WTC11 (cell line): ENCODE data around the gene RPH3AL. TPM values are rescaled to one million over a fixed set of nuclear protein-coding genes. Genes with fewer than 3 reads are reported as not detected.
"Not testable (repeated sequence)": the region's sequence is repeated elsewhere in the genome, so short reads cannot be mapped to it uniquely, and the experiment has no call there.

Experiments
- ATAC-seq: fragments of 200-7000 bp; cut with Tn5 transposase; 2 replicates; pipeline ENCODE4 v1.10.0; 2021; ENCODE audit warnings: mild to moderate bottlenecking, moderate library complexity
- CTCF ChIA-PET: fragments of 300-600 bp; sonication (Branson Sonifier 250); formaldehyde crosslinking; loops from one replicate; lab custom pipeline; 2021; ENCODE audit warnings: antibody characterized with exemption; lab: Charles Lee
- POLR2A ChIA-PET: fragments of 350-600 bp; sonication (Branson Sonifier 250); formaldehyde crosslinking; loops from one replicate; lab custom pipeline; 2021; ENCODE audit warnings: antibody characterized with exemption; lab: Charles Lee
- DNase-seq: peaks from one replicate; pipeline ENCODE4 v3.0.0; 2021; ENCODE audit warnings: low spot score
- H3K27ac Mint-ChIP-seq: 2 replicates; pipeline ENCODE4 v1.8.0; 2021; ENCODE audit warnings: mixed read lengths
- H3K27me3 Mint-ChIP-seq: 2 replicates; pipeline ENCODE4 v1.8.0; 2021; ENCODE audit warnings: low read depth, mild to moderate bottlenecking, moderate library complexity, mixed read lengths
- H3K36me3 Mint-ChIP-seq: 2 replicates; pipeline ENCODE4 v1.8.0; 2021; ENCODE audit warnings: mixed read lengths
- H3K4me1 Mint-ChIP-seq: 2 replicates; pipeline ENCODE4 v1.8.0; 2022; ENCODE audit warnings: mixed read lengths
- H3K4me3 Mint-ChIP-seq: 2 replicates; pipeline ENCODE4 v1.8.0; 2021; ENCODE audit warnings: mild to moderate bottlenecking, moderate library complexity, mixed read lengths
- H3K9me3 Mint-ChIP-seq: 2 replicates; pipeline ENCODE4 v1.8.0; 2021; ENCODE audit warnings: mixed read lengths
- CREM ChIP-seq: sonication (generic); formaldehyde crosslinking; IDR thresholded peaks from 2 replicates; pipeline ENCODE4 v1.8.1; 2022; ENCODE audit warnings: mild to moderate bottlenecking, missing genetic modification reagents, moderate library complexity
- ETV6 ChIP-seq: sonication (generic); formaldehyde crosslinking; IDR thresholded peaks from 2 replicates; pipeline ENCODE4 v1.8.1; 2022; ENCODE audit warnings: mild to moderate bottlenecking, missing genetic modification reagents
- NFATC4 ChIP-seq: fragments of 250-450 bp; sonication (Bioruptor Pico); IDR thresholded peaks from 2 replicates; pipeline ENCODE4 v1.9.0; 2021; ENCODE audit warnings: mild to moderate bottlenecking
- ZNF121 ChIP-seq: sonication (generic); formaldehyde crosslinking; IDR thresholded peaks from 2 replicates; pipeline ENCODE4 v1.8.0; 2023; ENCODE audit warnings: missing genetic modification reagents
- total RNA-seq: library from RNA; stranded (reverse); gene quantifications from 3 replicates; pipeline ENCODE4 v1.2.3, GENCODE V29; 2021
- TF ChIP-seq, protein P1 (sequence below): sonication (generic); formaldehyde crosslinking; IDR thresholded peaks from 2 replicates; pipeline ENCODE4 v1.8.1; 2023; ENCODE audit warnings: mild to moderate bottlenecking, missing genetic modification reagents, moderate library complexity
- TF ChIP-seq, protein P2 (sequence below): sonication (generic); formaldehyde crosslinking; IDR thresholded peaks from 2 replicates; pipeline ENCODE4 v1.8.1; 2023; ENCODE audit warnings: mild to moderate bottlenecking, missing genetic modification reagents, moderate library complexity
- TF ChIP-seq, protein P3 (sequence below): sonication (generic); formaldehyde crosslinking; IDR thresholded peaks from 2 replicates; pipeline ENCODE4 v1.8.0; 2023; ENCODE audit warnings: missing genetic modification reagents
- TF ChIP-seq, protein P4 (sequence below): fragments of 250-450 bp; sonication (Bioruptor Pico); IDR thresholded peaks from 2 replicates; pipeline ENCODE4 v1.9.0; 2021; ENCODE audit warnings: moderate library complexity, mild to moderate bottlenecking, inconsistent platforms, borderline replicate concordance
- TF ChIP-seq, protein P5 (sequence below): sonication (generic); formaldehyde crosslinking; IDR thresholded peaks from 2 replicates; pipeline ENCODE4 v1.8.0; 2022; ENCODE audit warnings: missing genetic modification reagents
- TF ChIP-seq, protein P6 (sequence below): sonication (generic); formaldehyde crosslinking; IDR thresholded peaks from 2 replicates; pipeline ENCODE4 v1.8.1; 2022; ENCODE audit warnings: low read depth, missing genetic modification reagents, borderline replicate concordance
- TF ChIP-seq, protein P7 (sequence below): fragments of 250-450 bp; sonication (Bioruptor Pico); IDR thresholded peaks from 2 replicates; pipeline ENCODE4 v1.8.0; 2021; ENCODE audit warnings: mild to moderate bottlenecking

Gene RPH3AL
- total RNA-seq, 1 experiment from 2014 or later, result 2.0 TPM

DNA sequence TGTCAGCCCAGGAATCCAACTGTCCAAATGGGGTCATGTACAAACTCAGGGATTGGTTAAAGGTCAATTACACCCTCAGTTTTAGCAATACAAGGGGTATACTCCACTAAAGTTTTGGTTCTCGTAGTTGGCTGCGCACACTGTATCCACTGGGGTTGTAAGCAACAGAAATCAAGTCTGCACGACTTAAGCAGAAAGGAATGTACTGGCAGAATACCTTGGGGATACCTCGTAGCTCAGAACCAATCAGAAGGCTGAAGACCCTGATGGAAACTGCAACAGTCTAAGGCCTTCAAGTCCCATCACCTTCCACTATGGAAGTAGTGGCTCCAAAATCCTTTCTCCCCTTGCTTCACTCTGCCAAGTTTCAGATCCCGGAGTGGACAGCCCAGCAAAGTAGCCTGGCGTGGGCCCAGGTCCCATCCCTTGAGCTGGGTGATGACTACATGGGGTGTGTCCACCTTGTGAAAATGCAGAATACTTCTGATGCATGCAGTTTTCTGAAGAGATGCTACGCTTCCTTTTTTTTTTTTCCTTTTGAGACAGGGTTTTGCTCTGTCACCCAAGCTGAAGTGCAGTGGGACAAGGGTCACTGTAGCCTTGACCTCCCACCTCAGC is 21.1 kb upstream of the RPH3AL start (continued):
- TF ChIP-seq, protein P1, sequence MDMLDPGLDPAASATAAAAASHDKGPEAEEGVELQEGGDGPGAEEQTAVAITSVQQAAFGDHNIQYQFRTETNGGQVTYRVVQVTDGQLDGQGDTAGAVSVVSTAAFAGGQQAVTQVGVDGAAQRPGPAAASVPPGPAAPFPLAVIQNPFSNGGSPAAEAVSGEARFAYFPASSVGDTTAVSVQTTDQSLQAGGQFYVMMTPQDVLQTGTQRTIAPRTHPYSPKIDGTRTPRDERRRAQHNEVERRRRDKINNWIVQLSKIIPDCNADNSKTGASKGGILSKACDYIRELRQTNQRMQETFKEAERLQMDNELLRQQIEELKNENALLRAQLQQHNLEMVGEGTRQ (CRISPR knock-in tag), result no peak
- TF ChIP-seq ZNF121 (CRISPR knock-in tag), result no peak
- TF ChIP-seq, protein P2, sequence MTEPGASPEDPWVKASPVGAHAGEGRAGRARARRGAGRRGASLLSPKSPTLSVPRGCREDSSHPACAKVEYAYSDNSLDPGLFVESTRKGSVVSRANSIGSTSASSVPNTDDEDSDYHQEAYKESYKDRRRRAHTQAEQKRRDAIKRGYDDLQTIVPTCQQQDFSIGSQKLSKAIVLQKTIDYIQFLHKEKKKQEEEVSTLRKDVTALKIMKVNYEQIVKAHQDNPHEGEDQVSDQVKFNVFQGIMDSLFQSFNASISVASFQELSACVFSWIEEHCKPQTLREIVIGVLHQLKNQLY (CRISPR knock-in tag), result no peak
- TF ChIP-seq, protein P3, sequence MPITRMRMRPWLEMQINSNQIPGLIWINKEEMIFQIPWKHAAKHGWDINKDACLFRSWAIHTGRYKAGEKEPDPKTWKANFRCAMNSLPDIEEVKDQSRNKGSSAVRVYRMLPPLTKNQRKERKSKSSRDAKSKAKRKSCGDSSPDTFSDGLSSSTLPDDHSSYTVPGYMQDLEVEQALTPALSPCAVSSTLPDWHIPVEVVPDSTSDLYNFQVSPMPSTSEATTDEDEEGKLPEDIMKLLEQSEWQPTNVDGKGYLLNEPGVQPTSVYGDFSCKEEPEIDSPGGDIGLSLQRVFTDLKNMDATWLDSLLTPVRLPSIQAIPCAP (CRISPR knock-in tag), result no peak
- TF ChIP-seq, protein P4, sequence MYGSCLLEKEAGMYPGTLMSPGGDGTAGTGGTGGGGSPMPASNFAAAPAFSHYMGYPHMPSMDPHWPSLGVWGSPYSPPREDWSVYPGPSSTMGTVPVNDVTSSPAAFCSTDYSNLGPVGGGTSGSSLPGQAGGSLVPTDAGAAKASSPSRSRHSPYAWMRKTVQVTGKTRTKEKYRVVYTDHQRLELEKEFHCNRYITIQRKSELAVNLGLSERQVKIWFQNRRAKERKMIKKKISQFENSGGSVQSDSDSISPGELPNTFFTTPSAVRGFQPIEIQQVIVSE (CRISPR knock-in tag), result no peak

DNA sequence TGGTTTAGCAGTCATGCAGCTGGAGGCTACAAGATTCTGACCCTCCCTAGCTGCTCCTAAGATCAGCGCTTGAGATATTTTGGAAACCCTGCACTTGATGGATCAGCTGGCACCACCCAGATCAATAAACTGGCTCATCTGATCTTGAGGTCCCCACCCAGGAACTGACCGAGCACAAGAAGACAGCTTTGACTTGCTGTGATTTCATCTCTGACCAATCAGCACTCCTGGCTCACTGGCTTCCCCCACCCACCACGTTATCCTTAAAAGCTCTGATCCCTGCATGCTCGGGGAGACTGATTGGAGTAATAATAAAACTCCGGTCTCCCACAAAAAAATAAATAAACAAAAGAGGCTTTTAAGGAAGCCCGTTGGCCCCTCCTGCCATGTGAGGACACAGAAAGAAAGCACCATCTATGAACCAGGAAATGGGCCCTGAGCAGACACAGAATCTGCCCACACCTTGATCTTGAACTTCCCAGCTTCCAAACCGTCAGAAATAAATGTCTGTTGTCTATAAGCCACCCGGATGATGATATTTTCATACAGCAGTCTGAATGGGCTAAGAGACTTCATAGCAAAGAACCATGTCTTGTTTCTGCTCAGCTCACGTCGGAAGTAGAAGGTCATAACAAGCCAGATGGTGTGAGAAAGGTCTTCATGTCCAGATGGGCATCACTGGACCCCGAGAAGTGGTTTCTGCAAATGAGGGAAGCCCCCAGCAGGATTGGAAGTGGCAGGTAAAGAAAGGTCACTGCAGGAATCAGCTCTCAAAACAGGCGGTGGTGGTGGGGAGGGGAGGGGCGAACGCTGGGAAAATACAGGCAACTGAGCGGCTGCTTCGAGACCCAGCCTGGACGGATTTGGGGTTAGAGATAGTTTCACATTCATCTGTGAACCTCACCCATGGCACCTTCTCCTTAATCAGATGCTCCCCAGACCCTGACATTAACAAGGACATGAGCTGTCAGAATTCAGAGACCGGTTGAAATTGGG is 19.8 kb upstream of the RPH3AL start:
- ChIA-PET CTCF (no interaction called here), POLR2A (no interaction called here)
- DNase-seq, result no peak
- peaks cover 16% of the 10 kb centered on the region for H3K9me3 Mint-ChIP-seq
- no peak for ATAC-seq
- TF ChIP-seq CREM (CRISPR knock-in tag), result no peak
- TF ChIP-seq, protein P5, sequence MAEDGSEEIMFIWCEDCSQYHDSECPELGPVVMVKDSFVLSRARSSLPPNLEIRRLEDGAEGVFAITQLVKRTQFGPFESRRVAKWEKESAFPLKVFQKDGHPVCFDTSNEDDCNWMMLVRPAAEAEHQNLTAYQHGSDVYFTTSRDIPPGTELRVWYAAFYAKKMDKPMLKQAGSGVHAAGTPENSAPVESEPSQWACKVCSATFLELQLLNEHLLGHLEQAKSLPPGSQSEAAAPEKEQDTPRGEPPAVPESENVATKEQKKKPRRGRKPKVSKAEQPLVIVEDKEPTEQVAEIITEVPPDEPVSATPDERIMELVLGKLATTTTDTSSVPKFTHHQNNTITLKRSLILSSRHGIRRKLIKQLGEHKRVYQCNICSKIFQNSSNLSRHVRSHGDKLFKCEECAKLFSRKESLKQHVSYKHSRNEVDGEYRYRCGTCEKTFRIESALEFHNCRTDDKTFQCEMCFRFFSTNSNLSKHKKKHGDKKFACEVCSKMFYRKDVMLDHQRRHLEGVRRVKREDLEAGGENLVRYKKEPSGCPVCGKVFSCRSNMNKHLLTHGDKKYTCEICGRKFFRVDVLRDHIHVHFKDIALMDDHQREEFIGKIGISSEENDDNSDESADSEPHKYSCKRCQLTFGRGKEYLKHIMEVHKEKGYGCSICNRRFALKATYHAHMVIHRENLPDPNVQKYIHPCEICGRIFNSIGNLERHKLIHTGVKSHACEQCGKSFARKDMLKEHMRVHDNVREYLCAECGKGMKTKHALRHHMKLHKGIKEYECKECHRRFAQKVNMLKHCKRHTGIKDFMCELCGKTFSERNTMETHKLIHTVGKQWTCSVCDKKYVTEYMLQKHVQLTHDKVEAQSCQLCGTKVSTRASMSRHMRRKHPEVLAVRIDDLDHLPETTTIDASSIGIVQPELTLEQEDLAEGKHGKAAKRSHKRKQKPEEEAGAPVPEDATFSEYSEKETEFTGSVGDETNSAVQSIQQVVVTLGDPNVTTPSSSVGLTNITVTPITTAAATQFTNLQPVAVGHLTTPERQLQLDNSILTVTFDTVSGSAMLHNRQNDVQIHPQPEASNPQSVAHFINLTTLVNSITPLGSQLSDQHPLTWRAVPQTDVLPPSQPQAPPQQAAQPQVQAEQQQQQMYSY (CRISPR knock-in tag), result no peak
- peaks cover 4% of the 10 kb centered on the region; the same call in 1 of the 2 replicates for H3K27me3 Mint-ChIP-seq
- no peak overlapping the region for H3K4me3 Mint-ChIP-seq
- H3K36me3 Mint-ChIP-seq, result peaks cover 9% of the 10 kb centered on the region
- H3K27ac Mint-ChIP-seq, result no peak overlapping the region
- peaks cover 4% of the 10 kb centered on the region for H3K4me1 Mint-ChIP-seq

DNA sequence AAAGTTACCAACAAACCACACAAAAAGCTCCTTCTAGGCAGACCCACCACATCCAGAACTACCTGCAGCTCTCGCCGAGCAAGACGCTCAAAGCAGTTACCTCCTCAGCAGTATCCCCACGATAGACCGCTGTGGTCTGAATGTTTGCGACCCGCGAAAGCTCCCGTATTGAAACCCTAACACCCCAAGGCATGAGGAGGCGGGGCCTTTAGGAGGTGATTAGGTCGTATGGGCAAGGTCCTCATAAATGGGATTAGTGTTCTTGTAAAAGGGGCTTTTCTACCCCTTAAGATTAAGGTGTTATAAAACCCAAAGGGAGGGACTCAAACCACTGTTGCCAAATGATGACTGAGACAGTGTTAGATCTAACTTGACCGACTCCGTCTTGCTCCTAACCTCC is 19.0 kb upstream of the RPH3AL start:
- DNase-seq (no peak), ATAC-seq (no peak)
- H3K36me3 Mint-ChIP-seq, result peaks cover 9% of the 10 kb centered on the region
- TF ChIP-seq, protein P2 (CRISPR knock-in tag), result no peak
- TF ChIP-seq, protein P6, sequence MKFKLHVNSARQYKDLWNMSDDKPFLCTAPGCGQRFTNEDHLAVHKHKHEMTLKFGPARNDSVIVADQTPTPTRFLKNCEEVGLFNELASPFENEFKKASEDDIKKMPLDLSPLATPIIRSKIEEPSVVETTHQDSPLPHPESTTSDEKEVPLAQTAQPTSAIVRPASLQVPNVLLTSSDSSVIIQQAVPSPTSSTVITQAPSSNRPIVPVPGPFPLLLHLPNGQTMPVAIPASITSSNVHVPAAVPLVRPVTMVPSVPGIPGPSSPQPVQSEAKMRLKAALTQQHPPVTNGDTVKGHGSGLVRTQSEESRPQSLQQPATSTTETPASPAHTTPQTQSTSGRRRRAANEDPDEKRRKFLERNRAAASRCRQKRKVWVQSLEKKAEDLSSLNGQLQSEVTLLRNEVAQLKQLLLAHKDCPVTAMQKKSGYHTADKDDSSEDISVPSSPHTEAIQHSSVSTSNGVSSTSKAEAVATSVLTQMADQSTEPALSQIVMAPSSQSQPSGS (CRISPR knock-in tag), result no peak
- TF ChIP-seq, protein P7, sequence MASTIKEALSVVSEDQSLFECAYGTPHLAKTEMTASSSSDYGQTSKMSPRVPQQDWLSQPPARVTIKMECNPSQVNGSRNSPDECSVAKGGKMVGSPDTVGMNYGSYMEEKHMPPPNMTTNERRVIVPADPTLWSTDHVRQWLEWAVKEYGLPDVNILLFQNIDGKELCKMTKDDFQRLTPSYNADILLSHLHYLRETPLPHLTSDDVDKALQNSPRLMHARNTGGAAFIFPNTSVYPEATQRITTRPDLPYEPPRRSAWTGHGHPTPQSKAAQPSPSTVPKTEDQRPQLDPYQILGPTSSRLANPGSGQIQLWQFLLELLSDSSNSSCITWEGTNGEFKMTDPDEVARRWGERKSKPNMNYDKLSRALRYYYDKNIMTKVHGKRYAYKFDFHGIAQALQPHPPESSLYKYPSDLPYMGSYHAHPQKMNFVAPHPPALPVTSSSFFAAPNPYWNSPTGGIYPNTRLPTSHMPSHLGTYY (CRISPR knock-in tag), result no peak
- TF ChIP-seq, protein P1 (CRISPR knock-in tag), result no peak
- TF ChIP-seq NFATC4 (CRISPR knock-in tag), result no peak
- TF ChIP-seq ETV6, result no peak
- ChIA-PET CTCF (no interaction called here), POLR2A (no interaction called here)
- H3K4me1 Mint-ChIP-seq, result no peaks in the 10 kb centered on the region
- H3K4me3 Mint-ChIP-seq, result no peak overlapping the region
- peaks cover 16% of the 10 kb centered on the region for H3K9me3 Mint-ChIP-seq
- H3K27ac Mint-ChIP-seq, result no peak overlapping the region
- peaks cover 7% of the 10 kb centered on the region; the same call in 1 of the 2 replicates for H3K27me3 Mint-ChIP-seq

DNA sequence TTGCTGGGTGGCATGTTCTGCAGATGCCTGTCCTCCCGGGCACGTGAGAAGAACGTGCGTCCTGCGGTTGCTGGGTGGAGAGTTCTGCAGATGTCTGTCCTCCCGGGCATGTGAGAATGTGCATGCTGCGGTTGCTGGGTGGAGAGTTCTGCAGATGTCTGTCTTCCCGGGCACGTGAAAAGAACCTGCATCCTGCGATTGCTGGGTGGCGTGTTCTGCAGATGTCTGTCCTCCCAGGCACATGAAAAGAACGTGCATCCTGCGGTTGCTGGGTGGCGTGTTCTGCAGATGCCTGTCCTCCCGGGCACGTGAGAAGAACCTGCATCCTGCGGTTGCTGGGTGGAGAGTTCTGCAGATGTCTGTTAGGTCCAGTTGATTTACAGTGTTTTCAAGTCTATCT is 15.0 kb upstream of the RPH3AL start:
- Mint-ChIP-seq H3K27me3 (peaks cover 11% of the 10 kb centered on the region), H3K9me3 (peaks cover 16% of the 10 kb centered on the region)
- DNase-seq, POLR2A ChIA-PET, ATAC-seq, H3K4me1 Mint-ChIP-seq, H3K36me3 Mint-ChIP-seq, H3K4me3 Mint-ChIP-seq, H3K27ac Mint-ChIP-seq, CTCF ChIA-PET: not testable (repeated sequence)
